ENCODE data around the gene FBXO9. TPM values are rescaled to one million over a fixed set of nuclear protein-coding genes. Genes with fewer than 3 reads are reported as not detected.

FBXO9 gene
- 39.4 and 40.7 TPM in 2 replicates for total RNA-seq

DNA sequence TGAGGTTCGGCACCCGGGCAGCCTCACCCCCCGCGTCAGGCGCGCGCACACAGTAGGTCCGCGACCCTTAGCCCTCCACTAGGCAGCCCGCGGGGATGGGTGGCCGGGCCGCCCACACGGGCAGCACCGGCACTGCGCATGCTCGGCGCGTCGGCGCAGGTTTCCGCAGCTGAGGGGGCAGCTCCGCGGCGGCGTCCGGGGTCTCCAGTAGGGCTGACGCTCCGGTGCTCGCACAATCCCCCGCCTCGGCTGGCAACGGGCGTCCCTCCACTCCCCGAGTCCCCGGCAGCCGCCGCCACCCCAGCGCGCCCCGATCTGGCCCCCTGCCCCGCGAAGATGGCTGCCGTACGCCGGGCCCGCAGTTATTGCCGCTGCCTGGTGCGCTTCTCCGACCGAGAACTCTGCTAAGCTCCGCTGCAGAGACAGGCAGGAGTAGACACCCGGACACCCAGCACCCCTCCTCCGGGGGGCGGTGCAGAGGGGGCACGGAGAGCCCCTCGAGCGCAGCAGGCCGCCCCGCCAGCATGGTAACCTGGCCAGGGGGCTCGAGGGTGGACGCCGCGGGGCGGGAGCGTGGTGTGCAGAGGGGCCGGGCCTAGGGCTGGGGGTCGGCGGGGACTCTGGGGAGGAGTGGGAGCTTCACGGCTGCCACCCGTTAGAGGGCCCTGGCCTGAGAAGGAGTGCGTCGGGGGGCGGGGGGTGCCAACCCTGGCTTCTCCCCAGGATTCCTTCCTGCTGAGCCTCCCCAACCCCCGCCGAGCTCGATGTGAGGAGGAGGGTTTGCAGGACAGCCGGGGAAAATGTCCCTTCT, at the start of gene FBXO9:
Gene FBXO9 (plus strand): TSS at position 139 of the 811 bp plus-strand sequence. CDS start 386 bp downstream, at position 525.

DNA sequence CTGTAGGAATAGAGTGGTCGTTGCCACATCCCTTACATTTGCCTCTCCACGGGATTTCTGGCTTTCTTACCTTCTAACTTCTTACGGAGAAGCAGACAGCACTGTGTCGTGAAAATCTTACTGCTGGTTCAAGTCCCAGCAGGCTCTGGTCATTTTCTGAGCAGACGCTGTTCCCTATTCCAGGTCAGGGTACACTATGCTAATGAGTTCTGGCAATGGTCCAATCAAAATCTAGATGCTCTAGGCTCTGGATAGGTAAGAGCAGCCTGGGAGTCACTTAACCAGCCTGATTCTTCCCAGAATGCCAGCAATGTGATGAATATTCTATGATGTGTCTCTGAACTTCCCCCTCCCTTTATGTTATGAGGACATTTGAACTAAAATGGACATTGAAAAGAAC, 83.5 kb downstream of the FBXO9 start, which contains the start of gene GCM1:
Gene GCM1 (minus strand): TSS at position 158 of the 400 bp plus-strand sequence. CDS start 3,209 bp downstream, outside the sequence.

Small RNA genes lying within 50 kb of the gene (small RNA-seq; reads per million reads assigned to genes)
- gene RN7SL244P = not detected

Other genes with a start within 250 kb of the FBXO9 start
- not detected in 2 replicates for gene GSTA5, start 224.6 kb upstream of the FBXO9 start, total RNA-seq
- not detected in 2 replicates for gene GSTA3, start 155.7 kb upstream of the FBXO9 start, total RNA-seq
- gene GSTA4, start 70.1 kb upstream of the FBXO9 start, total RNA-seq = 35.1 and 35.4 TPM in 2 replicates
- 26.5 and 28.9 TPM in 2 replicates for gene CILK1, start 3.6 kb upstream of the FBXO9 start, total RNA-seq
- gene GCM1, start 83.4 kb downstream of the FBXO9 start, total RNA-seq = not detected in 2 replicates

Measured in hair follicle dermal papilla cell (primary cell).